H1 (cell line): Measurements from ENCODE around the gene CFAP54. TPM values are rescaled to one million over a fixed set of nuclear protein-coding genes. Genes with fewer than 3 reads are reported as not detected.

Source experiments
- CHD1 ChIP-seq: IDR thresholded peaks from 2 replicates; pipeline ENCODE4 v1.6.1; 2012; ENCODE audit warnings: low read depth, low read length, improper control_type of control experiment
- E2F6 ChIP-seq: IDR thresholded peaks from 2 replicates; pipeline ENCODE4 v1.6.1; 2012; ENCODE audit warnings: inconsistent platforms
- FOSL1 ChIP-seq: IDR thresholded peaks from 2 replicates; pipeline ENCODE4 v1.6.1; 2011; ENCODE audit warnings: mild to moderate bottlenecking, low read depth, low read length, moderate library complexity; ENCODE audit not compliant: insufficient read depth
- TAF1 ChIP-seq: IDR thresholded peaks from 2 replicates; pipeline ENCODE4 v1.6.1; 2011; ENCODE audit warnings: mild to moderate bottlenecking, low read depth, low read length
- TCF12 ChIP-seq: IDR thresholded peaks from 2 replicates; pipeline ENCODE4 v1.6.1; 2011; ENCODE audit warnings: low read depth, mild to moderate bottlenecking, low read length
- polyA plus RNA-seq, 7 experiments: library from polyadenylated mRNA; depleted of rRNA in 3 of 7; stranded (reverse) in 5 of 7; unstranded in 2 of 7; fragments of >200 nt in 5 of 7; fragments of 200-250 nt in 2 of 7; gene quantifications; 1 replicate in 5 of 7; 2 replicates in 1 of 7; 4 replicates in 1 of 7; pipeline versions ENCODE4 v1.2.1 to v1.2.3, GENCODE V29; 2011 to 2013; ENCODE audit warnings: missing spikeins in 2 of 7, mixed read lengths in 2 of 7
- total RNA-seq: library from RNA; stranded (reverse); fragmentation: NEBNext Ultra II Directional; extraction: Animal tissue kit (Norgen Biotek cat#: 25700); gene quantifications from 2 replicates; pipeline ENCODE4 v1.2.1, GENCODE V29; 2021

Gene CFAP54
- total and polyA plus RNA-seq, 2 of the 8 experiments (the other 6 are each of a cell fraction or from before 2014, with no cell fraction given): 0.17 to 0.33 TPM

- TF ChIP-seq TCF12 (no peak), CHD1 (no peak), FOSL1 (no peak), E2F6 (no peak), TAF1 (no peak)
These were observed 23.8 kb downstream of the CFAP54 start (continued) for GRCh38 chr12:96513166-96513565.
